HG03571 (cell line): ENCODE results near the gene TRIM60.
"Not testable (repeated sequence)": the region's sequence is repeated elsewhere in the genome, so short reads cannot be mapped to it uniquely, and the experiment has no call there.

Experiments used
- ATAC-seq: cut with Tn5 transposase; IDR thresholded peaks from one replicate; pipeline ENCODE4 v1.9.1; 2021; ENCODE audit not compliant: unreplicated experiment

The TRIM60 gene

DNA sequence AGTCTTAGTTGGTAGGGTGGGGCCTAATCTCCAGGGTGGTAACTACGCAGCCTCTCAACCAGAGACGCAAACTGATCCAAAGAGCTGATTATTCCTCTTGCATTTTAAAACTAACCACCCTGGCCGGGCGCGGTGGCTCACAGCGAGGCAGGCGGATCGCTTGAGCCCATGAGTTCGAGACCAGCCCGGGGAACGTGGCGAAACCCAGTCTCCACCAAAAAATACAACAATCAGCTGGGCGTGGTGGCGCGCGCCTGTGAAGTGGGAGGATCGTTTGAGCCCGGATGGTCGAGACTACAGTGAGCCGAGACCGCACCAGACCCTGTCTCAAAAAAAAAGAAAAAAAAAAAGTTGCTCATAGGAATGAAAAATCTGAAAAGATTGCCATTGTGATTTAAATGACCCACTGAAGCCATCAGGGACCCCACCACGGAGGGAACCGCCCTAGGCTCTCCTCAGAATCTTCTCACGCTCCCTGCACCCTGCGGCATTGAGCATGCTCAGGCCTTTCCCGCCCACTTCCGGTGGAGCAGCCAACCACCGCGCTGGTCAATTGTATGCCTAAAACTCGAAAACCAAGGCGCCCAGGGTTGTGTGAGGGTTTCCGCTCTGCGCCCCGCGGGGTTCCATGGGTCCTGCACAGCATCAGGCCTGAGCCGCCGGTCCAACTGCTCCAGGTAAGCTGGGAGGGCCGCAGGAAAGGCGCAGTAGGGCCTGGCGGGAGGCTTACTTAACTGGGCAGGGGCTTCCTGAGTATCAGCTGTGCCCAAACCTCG, at the start of gene TRIM60:
TSS of gene TRIM60 (plus strand) at position 564 of the 776 bp plus-strand sequence. CDS start 8,074 bp downstream, outside the sequence.
- ATAC-seq = no peak

DNA sequence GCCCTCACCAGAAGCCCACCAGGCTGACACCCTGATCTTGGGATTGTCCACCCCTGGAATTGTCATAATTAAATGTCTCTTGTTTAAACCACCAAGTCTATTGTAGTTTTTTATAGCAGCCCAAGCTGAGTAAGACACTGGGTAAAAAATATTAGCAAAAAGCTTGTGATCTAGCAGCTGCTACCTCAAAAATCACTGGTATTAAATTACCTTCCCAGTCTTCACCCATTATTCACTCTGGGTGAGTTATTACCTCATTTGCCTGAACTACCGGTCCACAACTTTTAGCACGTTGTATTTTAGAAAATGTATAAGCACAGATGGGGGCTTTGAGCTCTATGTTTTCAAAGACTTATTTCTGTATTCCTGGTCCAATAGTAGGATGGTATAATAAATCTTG, 42.3 kb upstream of the TRIM60 start:
- ATAC-seq = no peak

DNA sequence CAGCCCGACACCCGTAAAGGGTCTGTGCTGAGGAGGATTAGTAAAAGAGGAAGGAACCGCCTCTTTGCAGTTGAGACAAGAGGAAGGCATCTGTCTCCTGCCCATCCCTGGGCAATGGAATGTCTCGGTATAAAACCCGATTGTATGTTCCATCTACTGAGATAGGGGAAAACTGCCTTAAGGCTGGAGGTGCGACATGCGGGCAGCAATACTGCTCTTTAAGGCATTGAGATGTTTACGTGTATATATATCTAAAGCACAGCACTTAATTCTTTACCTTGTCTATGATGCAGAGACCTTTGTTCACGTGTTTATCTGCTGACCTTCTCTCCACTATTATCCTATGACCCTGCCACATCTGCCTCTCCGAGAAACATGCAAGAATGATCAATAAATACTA, 41.0 kb upstream of the TRIM60 start:
- ATAC-seq = not testable (repeated sequence)

DNA sequence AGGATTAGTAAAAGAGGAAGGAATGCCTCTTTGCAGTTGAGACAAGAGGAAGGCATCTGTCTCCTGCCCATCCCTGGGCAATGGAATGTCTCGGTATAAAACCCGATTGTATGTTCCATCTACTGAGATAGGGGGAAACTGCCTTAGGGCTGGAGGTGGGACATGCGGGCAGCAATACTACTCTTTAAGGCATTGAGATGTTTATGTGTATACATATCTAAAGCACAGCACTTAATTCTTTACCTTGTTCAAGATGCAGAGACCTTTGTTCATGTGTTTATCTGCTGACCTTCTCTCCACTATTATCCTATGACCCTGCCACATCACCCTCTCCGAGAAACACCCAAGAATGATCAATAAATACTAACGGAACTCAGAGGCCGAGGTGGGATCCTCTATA, 35.7 kb upstream of the TRIM60 start:
- not testable (repeated sequence) for ATAC-seq

DNA sequence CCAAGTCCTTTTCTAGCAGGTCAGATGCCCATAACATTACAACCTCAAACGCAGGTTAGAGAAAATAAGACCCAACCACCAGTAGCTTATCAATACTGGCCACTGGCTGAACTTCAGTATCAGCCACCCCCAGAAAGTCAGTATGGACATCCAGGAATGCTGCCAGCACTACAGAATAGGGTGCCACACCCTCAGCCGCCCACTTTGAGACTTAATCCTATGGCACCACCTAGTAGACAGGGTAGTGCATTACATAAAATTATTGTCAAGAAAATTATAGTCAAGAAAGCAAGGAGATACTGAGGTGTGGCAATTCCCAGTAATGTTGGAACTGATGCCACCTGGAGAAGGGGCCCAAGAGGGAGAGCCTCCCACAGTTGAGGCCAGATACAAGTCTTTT, 34.5 kb upstream of the TRIM60 start:
- ATAC-seq = no peak

DNA sequence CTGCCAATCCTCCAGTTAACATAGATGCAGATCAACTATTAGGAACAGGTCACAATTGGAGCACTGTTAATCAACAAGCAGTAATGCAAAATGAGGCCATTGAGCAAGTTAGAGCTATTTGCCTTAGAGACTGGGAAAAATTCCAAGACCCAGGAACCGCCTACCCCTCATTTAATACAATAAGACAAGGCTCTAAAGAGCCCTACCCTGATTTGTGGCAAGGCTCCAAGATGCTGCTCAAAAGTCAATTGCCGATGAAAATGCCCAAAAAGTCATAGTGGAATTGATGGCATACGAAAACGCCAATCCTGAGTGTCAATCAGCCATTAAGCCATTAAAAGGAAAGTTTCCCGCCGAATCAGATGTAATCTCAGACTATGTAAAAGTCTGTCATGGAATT, 33.9 kb upstream of the TRIM60 start:
- ATAC-seq = no peak

DNA sequence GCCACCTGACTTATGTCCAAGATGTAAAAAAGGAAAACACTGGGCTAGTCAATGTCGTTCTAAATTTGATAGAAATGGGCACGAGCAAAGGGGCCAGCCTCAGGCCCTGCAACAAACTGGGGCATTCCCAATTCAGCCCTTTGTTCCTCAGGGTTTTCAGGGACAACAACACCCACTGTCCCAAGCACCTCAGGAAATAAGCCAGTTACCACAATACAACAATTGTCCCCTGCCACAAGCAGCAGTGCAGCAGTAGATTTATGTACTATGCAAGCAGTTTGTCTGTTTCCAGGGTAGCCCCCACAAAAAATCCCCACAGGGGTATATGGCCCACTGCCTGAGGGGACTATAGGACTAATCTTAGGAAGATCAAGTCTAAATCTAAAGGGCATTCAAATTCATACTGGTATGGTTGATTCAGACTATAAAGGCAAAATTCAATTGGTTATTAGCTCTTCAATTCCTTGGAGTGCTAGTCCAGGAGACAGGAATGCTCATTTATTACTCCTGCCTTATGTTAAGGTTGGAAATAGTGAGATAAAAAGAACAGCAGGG, 33.2 kb upstream of the TRIM60 start:
- ATAC-seq = not testable (repeated sequence)

DNA sequence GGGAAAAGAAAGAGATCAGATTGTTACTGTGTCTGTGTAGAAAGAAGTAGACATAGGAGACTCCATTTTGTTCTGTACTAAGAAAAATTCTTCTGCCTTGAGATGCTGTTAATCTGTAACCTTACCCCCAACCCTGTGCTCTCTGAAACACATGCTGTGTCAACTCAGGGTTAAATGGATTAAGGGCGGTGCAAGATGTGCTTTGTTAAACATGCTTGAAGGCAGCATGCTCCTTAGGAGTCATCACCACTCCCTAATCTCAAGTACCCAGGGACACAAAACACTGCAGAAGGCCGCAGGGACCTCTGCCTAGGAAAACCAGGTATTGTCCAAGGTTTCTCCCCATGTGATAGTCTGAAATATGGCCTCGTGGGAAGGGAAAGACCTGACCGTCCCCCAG, 29.8 kb upstream of the TRIM60 start:
- ATAC-seq = not testable (repeated sequence)

DNA sequence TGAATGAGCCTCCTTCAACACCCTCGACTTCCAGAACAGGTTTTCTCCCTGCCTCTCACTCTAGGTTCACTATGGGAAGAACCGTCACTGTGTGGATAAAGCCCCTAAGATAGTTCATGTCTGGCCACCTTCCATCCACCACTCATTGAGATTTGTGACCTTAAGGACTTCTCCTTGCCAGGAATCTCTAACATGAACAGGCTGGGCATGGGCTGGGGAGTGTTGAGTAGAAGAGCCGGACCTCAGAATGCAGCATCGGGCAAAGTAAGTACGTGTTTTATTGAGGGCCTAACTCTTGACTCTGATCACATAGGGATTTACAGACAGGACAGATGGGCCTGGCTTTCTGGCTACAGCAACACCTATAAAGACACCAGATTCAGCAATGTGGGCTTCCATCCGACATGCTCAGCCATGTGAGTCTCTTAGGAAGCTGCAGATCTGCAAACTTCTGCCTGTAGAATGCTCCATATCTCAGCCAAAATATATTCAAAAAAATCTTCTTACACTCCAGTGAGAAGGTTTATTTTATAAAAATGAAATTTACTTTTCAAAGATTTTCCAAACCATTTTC, 26.4 kb upstream of the TRIM60 start:
- no peak for ATAC-seq

DNA sequence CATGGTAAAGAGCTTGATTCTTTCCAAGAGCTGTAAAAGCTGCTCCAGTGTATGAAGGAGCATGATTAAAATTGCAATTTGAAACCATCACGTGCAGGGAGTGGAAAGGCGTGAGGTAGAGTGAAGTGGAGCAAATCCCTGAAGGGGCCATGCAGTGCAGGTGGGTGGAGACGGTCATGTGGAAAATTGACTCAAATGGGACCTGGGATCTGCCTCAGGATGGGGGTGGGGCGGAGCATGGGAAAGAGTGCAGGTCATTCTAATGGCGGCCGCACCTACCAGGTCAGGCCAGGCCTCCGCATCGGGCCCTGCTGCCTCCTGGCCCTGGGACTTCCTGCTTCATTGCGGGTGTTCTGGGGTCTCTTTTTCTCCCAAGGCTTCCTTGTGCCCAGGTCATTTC, 25.3 kb upstream of the TRIM60 start:
- no peak for ATAC-seq

DNA sequence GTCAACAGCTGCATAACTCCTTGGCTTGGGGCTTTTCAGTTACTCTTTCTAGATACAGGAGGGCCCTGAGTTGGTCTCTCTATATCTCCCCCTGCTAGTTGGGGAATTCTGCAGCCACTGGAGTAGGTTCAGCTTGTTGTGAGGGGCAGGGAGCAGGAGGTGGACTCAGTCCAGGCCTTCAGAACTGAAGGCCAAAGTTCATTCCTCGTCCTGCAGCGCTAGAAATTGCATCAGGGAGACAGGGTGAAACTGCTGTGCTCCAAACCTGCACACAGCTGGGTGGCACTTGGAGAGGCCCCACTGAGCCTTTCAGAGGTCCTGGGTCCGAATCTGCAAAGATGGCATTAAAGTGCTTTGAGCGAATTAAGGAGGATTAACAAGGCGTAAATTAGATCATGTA, 24.9 kb upstream of the TRIM60 start:
- no peak for ATAC-seq

DNA sequence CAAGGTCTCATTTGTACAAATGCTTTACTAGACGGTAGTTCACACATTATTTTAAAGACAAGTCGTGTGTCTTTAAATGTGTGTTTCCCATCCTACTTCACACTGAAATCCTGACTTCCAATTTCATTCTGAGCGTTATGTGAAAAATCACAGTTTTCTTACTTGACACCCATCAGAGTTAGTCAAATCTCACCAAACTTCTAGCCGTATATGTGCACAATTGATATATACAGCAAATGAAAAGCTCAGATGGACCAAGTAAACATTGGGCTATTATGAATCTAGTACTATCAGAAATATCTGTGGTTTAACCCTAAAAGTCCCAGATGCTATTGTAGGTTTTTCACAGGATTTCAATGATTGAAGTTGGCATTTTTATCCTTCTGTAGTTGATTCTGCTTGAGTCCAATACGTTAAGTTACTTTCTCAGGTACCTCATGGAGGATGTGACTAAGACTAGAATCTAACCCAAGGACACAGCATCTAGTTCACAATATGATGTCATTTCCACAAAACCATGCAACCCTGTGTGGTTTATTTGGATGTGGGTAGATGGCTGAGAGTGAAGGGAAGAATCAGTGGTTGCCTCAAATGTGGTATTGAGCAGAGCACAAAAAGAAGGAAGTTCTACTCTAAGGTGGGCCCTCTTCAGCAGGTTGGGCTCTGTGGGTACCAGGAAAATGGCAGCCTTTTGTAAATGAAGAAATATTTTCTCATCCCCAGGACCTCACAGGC, 22.1 kb upstream of the TRIM60 start:
- peak; percentile 51 for ATAC-seq

DNA sequence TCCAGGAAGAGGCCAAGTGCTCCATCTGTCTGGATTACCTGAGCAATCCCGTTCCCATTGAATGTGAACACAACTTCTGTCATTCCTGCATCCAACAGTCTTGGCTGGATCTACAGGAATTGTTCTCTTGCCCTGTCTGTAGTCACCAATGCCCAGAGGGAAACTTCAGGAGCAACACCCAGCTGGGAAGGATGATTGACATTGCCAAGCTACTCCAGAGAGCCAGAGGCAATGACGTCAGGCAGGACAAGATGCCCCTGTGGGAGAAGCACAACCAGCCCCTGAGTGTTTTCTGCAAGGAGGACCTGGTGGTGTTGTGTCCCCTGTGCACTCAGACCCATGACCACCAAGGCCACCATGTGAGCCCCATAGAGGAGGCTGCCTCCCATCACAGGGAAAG, 21.3 kb upstream of the TRIM60 start:
- ATAC-seq = no peak

DNA sequence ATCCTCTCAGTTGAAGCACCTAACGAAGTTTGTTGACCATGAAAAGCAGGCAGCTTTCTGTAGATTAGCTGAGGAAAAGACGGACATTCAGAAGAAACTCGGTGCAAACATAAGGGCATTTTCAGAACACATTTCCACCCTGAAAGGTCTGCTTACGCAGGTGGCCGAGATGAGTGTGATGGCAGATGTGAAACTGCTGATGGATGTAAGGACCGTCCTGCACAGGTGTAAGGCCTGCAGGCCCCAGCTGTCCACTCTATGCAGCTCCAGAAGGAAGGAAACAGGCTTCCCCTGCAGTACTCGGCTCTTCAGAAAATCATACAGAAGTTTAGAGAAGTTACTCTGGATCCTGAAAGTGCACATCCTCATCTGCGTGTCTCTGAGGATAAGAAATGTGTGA, 20.8 kb upstream of the TRIM60 start:
- no peak for ATAC-seq

DNA sequence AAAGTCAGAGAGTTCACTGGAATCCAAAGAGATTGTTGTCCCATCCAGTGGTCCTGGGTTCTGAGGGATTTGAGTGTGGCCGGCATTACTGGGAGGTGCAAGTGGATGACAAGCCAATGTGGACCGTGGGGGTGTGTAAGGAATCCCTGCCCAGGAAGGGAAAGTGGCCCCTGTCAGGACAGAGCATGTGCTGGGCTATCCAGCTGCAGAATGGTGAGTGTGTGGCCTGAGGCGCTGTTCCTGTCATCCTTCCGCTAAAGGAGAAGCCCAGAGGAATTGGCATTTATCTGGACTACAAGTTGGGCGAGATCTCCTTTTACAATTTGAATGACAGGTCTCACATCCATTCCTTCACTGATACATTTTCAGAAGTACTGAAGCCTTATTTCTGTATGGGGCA, 20.4 kb upstream of the TRIM60 start:
- ATAC-seq = no peak

DNA sequence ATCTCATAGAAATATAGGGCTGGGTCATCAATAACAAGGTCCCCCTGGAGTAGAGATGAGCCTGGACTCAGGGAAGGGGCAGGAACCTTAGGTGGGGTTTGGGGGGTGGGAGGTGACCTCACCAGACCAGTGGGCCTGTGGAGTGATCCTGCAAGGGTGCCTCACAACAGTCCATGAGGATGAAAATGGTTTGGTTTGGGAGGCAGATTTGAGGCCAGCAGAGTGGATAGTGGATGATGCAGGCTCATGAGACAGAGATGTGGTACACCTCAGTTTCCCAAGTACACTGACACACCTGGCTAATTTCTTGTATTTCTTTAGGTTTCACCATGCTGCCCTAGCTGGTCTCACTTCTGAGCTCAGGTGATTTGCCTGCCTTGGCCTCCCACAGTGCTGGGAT, 18.1 kb upstream of the TRIM60 start:
- ATAC-seq = no peak

DNA sequence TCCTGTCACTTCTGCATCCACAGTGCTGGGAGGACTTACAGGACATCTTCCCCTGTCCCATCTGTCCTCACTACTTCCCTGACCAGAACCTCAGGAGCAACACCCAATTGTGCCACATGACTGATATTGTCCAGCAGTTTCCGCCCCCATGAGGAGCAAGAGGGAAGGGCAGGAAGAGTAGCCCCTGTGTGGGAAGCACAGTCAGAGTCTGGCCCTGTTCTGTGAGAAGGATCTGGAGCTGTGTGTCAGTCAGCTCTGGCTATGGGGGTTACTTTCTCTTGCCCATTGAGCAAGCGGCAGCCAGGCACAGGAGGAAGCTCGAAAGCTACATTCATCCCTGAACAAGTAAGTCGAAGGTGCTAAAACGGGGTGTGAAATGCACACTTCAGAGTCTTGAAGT, 14.8 kb upstream of the TRIM60 start:
- ATAC-seq = no peak

DNA sequence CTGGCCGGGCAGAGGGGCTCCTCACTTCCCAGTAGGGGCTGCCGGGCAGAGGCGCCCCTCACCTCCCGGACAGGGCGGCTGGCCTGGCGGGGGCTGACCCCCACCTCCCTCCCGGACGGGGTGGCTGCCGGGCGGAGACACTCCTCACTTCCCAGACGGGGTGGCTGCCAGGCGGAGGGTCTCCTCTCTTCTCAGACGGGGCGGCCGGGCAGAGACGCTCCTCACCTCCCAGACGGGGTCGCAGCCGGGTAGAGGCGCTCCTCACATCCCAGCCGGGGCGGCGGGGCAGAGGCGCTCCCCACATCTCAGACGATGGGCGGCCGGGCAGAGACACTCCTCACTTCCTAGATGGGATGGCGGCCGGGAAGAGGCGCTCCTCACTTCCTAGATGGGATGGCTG, 11.8 kb upstream of the TRIM60 start:
- not testable (repeated sequence) for ATAC-seq

DNA sequence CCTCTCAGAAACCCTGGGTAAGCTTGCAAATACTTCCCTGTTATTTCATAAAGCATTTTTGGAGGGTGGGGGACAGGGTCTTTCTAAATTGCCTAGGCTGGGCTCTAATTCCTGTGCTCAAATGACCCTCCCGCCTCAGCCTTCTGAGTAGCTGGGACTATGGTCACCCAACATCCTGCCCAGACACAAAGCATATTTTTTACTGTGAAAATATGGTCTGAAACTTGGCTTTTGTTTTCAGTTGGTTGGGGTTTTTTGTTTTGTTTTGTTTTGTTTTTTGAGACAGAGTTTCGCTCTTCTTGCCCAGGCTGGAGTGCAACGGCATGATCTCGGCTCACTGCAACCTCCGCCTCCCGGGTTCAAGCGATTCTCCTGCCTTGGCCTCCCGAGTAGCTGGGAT, 6.0 kb upstream of the TRIM60 start:
- ATAC-seq = not testable (repeated sequence)

DNA sequence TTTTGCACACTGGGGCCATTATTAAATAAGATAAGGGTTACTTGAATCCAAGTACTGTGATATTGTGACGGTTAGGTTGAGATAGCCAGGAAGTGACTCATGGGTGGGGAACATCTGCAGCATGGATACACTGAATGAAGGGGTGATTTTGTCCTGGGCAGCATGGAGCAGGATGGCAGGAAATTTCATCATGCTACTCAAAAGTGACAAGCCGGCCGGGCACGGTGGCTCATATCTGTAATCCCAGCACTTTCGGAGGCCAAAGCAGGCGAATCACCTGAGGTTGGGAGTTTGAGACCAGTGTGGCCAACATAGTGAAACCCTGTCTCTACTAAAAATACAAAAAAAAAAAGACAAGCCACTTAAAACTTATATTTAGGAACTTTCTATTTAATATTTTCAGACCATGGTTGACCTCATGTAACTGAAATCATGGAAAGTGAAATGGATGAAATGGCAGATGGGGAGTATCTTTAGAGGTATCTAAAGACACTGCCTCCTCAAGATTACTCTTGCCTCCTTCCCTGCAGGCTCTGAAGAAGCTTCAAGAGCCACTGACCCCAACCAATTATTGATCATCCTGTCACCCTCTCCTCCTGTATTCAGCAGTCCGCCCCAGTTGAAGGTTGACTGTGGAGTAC, 3.9 kb upstream of the TRIM60 start:
- ATAC-seq = no peak

DNA sequence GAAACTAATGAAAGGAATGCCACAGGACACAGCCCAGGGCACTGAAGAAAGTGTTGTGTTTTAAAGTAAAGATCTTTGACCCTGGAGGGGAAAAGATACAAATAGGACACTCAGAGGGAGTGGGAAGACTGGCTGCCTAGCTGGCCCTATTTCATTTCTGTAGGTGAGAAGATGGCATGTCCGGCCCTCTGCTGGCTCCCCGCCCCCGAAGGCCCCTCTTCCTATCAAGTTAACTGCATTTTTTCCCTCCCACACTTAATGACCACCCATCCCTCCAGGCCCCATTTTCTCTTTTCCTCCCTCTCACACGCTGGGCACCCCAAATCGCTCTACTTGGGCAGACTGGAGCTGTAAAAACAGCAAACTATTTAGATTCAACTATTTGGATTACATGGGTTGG, 16.4 kb downstream of the TRIM60 start:
- no peak for ATAC-seq
